SH-SY5Y (cell line): ENCODE measurements around the gene IQGAP1.

Source experiments
- GATA2 ChIP-seq: IDR thresholded peaks from 2 replicates; pipeline ENCODE4 v1.6.1; 2011; ENCODE audit warnings: mild to moderate bottlenecking, low read depth, low read length
- GATA3 ChIP-seq: IDR thresholded peaks from 2 replicates; pipeline ENCODE4 v1.6.1; 2011; ENCODE audit warnings: low read depth, mild to moderate bottlenecking, low read length, moderate library complexity

DNA sequence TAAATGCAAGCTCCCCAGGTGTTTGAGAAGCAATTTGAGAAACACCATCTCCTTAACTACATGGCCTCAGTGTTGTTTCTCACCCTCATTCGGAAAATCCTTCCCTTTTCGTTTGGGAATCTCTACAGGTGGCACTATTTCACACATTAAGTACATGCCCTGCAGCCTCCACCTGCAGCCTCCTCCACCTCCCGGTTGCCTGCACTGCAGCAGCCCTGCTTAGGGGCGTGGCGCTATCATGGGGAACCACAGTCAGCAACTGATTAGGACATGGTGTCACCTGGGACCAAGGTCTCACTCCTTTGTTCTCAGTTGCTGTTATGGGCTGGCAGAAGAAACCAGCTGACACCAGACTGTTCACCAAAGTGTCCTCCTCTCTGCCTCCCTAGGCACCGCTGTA, 47.7 kb upstream of the IQGAP1 start:
- TF ChIP-seq GATA3 = no peak
- TF ChIP-seq GATA2 = no peak
